HG03066 (cell line): ENCODE measurements around the gene NR2C1.
A peak's percentile ranks its signal among the peaks of the same experiment; 100 is the strongest.
"Not testable (repeated sequence)": the region's sequence is repeated elsewhere in the genome, so short reads cannot be mapped to it uniquely, and the experiment has no call there.

Experiments
- ATAC-seq: cut with Tn5 transposase; IDR thresholded peaks from one replicate; pipeline ENCODE4 v1.9.1; 2021; ENCODE audit warnings: low read depth; ENCODE audit not compliant: unreplicated experiment

The NR2C1 gene

GRCh38 chr12:95004610-95005009 is 68.8 kb downstream of the NR2C1 start:
- ATAC-seq, result no peak

- ATAC-seq, result peak; percentile 5
These were observed 69.5 kb downstream of the NR2C1 start for GRCh38 chr12:95003921-95004272.

GRCh38 chr12:95003213-95003920 is 70.1 kb downstream of the NR2C1 start, which contains the start of gene NDUFA12:
Gene NDUFA12 (minus strand): TSS chr12:95003697. CDS start chr12:95003680, 17 bp downstream.
- peak; percentile 98 for ATAC-seq

GRCh38 chr12:95002754-95003153 is 70.7 kb downstream of the NR2C1 start:
- no peak for ATAC-seq

- no peak for ATAC-seq
These were observed 75.1 kb downstream of the NR2C1 start for GRCh38 chr12:94998326-94998725.

GRCh38 chr12:94997726-94998125 is 75.7 kb downstream of the NR2C1 start:
- ATAC-seq, result no peak

GRCh38 chr12:94997061-94997460 is 76.4 kb downstream of the NR2C1 start:
- no peak for ATAC-seq

GRCh38 chr12:94994312-94994711 is 79.1 kb downstream of the NR2C1 start:
- no peak for ATAC-seq

- ATAC-seq, result not testable (repeated sequence)
These were observed 79.6 kb downstream of the NR2C1 start for GRCh38 chr12:94993855-94994254.

- no peak for ATAC-seq
These were observed 83.2 kb downstream of the NR2C1 start for GRCh38 chr12:94990222-94990621.

GRCh38 chr12:94988471-94988870 is 84.9 kb downstream of the NR2C1 start:
- no peak for ATAC-seq

- no peak for ATAC-seq
These were observed 85.6 kb downstream of the NR2C1 start for GRCh38 chr12:94987801-94988200.

GRCh38 chr12:94987076-94987669 is 86.2 kb downstream of the NR2C1 start:
- ATAC-seq, result no peak

- not testable (repeated sequence) for ATAC-seq
These were observed 88.3 kb downstream of the NR2C1 start for GRCh38 chr12:94985099-94985498.

GRCh38 chr12:94983321-94983720 is 90.1 kb downstream of the NR2C1 start:
- no peak for ATAC-seq

GRCh38 chr12:94982456-94982855 is 91.0 kb downstream of the NR2C1 start:
- ATAC-seq, result no peak

GRCh38 chr12:94980577-94980976 is 92.8 kb downstream of the NR2C1 start:
- no peak for ATAC-seq

GRCh38 chr12:94979941-94980340 is 93.5 kb downstream of the NR2C1 start:
- no peak for ATAC-seq

- no peak for ATAC-seq
These were observed 95.5 kb downstream of the NR2C1 start for GRCh38 chr12:94977766-94978468.

GRCh38 chr12:94973221-94973620 is 100.2 kb downstream of the NR2C1 start:
- ATAC-seq, result no peak

GRCh38 chr12:94972795-94973194 is 100.6 kb downstream of the NR2C1 start:
- no peak for ATAC-seq

GRCh38 chr12:94971923-94972322 is 101.5 kb downstream of the NR2C1 start:
- no peak for ATAC-seq
